HuH-7 (cell line): ENCODE results near the gene MUC13.

Experiments
- DNase-seq: peaks from one replicate; pipeline ENCODE4 v3.0.0; 2011; ENCODE audit warnings: low spot score

Gene MUC13

GRCh38 chr3:124896824-124897526 lies 37.6 kb downstream of the MUC13 start:
- DNase-seq: no peak

GRCh38 chr3:124895756-124896155 lies 38.8 kb downstream of the MUC13 start:
- DNase-seq: no peak

- DNase-seq: no peak
Observed at GRCh38 chr3:124893526-124893925, 41.0 kb downstream of the MUC13 start.

GRCh38 chr3:124890573-124891190 lies 43.9 kb downstream of the MUC13 start:
- no peak for DNase-seq

- DNase-seq: no peak
Observed at GRCh38 chr3:124888482-124889441, 45.8 kb downstream of the MUC13 start.

GRCh38 chr3:124887932-124888298 lies 46.6 kb downstream of the MUC13 start:
- DNase-seq: no peak

GRCh38 chr3:124887177-124887931 lies 47.2 kb downstream of the MUC13 start, which contains the start of gene ITGB5:
ITGB5 (minus strand) TSS chr3:124887365; CDS start chr3:124887000, 365 bp downstream.
- DNase-seq: peak; percentile 70

- peak; percentile 77 for DNase-seq
Observed at GRCh38 chr3:124886168-124887056, 48.1 kb downstream of the MUC13 start.

GRCh38 chr3:124885466-124886167 lies 48.9 kb downstream of the MUC13 start:
- no peak for DNase-seq

- DNase-seq: no peak
Observed at GRCh38 chr3:124884474-124885101, 50.0 kb downstream of the MUC13 start.

GRCh38 chr3:124883766-124884473 lies 50.6 kb downstream of the MUC13 start:
- DNase-seq: no peak

GRCh38 chr3:124882816-124883747 lies 51.5 kb downstream of the MUC13 start:
- DNase-seq: no peak

GRCh38 chr3:124881976-124882697 lies 52.4 kb downstream of the MUC13 start:
- no peak for DNase-seq

- DNase-seq: no peak
Observed at GRCh38 chr3:124879337-124879680, 55.2 kb downstream of the MUC13 start.

GRCh38 chr3:124878561-124879336 lies 55.8 kb downstream of the MUC13 start:
- DNase-seq: no peak

- DNase-seq: no peak
Observed at GRCh38 chr3:124877674-124878073, 56.9 kb downstream of the MUC13 start.
